ENCODE data around the gene WDR87. TPM values are rescaled to one million over a fixed set of nuclear protein-coding genes. Genes with fewer than 3 reads are reported as not detected.

Gene WDR87
- total RNA-seq, 2 donors from 2014 or later: not detected

GRCh38 chr19:37877147-37877546 is 29.2 kb downstream of the WDR87 start:
- H3K27me3 ChIP-seq (replicated peaks; ENCODE audit: insufficient read depth): no peaks in the 10 kb centered on the region
- no peak for ATAC-seq (ENCODE audit: insufficient number of reproducible peaks, low FRiP score, low read depth)

GRCh38 chr19:37876032-37876431 is 30.4 kb downstream of the WDR87 start:
- no peaks in the 10 kb centered on the region for H3K4me1 ChIP-seq (ENCODE audit: control insufficient read depth in 1 of 2, low read depth in 2 of 2)
- ATAC-seq (ENCODE audit: insufficient number of reproducible peaks, low FRiP score, low read depth) (no peak), DNase-seq (ENCODE audit: low spot score) (no peak)
- H3K4me3 ChIP-seq: no peak overlapping the region
- TF ChIP-seq, protein P1, sequence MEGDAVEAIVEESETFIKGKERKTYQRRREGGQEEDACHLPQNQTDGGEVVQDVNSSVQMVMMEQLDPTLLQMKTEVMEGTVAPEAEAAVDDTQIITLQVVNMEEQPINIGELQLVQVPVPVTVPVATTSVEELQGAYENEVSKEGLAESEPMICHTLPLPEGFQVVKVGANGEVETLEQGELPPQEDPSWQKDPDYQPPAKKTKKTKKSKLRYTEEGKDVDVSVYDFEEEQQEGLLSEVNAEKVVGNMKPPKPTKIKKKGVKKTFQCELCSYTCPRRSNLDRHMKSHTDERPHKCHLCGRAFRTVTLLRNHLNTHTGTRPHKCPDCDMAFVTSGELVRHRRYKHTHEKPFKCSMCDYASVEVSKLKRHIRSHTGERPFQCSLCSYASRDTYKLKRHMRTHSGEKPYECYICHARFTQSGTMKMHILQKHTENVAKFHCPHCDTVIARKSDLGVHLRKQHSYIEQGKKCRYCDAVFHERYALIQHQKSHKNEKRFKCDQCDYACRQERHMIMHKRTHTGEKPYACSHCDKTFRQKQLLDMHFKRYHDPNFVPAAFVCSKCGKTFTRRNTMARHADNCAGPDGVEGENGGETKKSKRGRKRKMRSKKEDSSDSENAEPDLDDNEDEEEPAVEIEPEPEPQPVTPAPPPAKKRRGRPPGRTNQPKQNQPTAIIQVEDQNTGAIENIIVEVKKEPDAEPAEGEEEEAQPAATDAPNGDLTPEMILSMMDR (IDR thresholded peaks at IDR 0.05): no peak
- H3K27me3 ChIP-seq (replicated peaks; ENCODE audit: insufficient read depth): no peaks in the 10 kb centered on the region
- no peak overlapping the region for H3K27ac ChIP-seq
- no peaks in the 10 kb centered on the region for H3K36me3 ChIP-seq
- H3K9me3 ChIP-seq: no peaks in the 10 kb centered on the region

More at GRCh38 chr19:37877147-37877546, 29.2 kb downstream of the WDR87 start:
- H3K4me3 ChIP-seq: no peak overlapping the region
- no peak overlapping the region for H3K27ac ChIP-seq
- no peaks in the 10 kb centered on the region for H3K4me1 ChIP-seq (ENCODE audit: control insufficient read depth in 1 of 2, low read depth in 2 of 2)
- TF ChIP-seq, protein P1 (IDR thresholded peaks at IDR 0.05): no peak
- peaks cover 8% of the 10 kb centered on the region for H3K9me3 ChIP-seq
- no peaks in the 10 kb centered on the region for H3K36me3 ChIP-seq
- no peak for DNase-seq (ENCODE audit: low spot score)

- no peak for DNase-seq (ENCODE audit: low spot score)
- no peaks in the 10 kb centered on the region for H3K36me3 ChIP-seq
- H3K27me3 ChIP-seq (replicated peaks; ENCODE audit: insufficient read depth): no peaks in the 10 kb centered on the region
- H3K4me1 ChIP-seq (ENCODE audit: control insufficient read depth in 1 of 2, low read depth in 2 of 2): no peaks in the 10 kb centered on the region
- H3K4me3 ChIP-seq: no peak overlapping the region
- TF ChIP-seq, protein P1 (IDR thresholded peaks at IDR 0.05): no peak
- no peak overlapping the region for H3K27ac ChIP-seq
- no peaks in the 10 kb centered on the region for H3K9me3 ChIP-seq
- ATAC-seq (ENCODE audit: insufficient number of reproducible peaks, low FRiP score, low read depth): no peak
These were observed 31.6 kb downstream of the WDR87 start for GRCh38 chr19:37874784-37875183.

DNA sequence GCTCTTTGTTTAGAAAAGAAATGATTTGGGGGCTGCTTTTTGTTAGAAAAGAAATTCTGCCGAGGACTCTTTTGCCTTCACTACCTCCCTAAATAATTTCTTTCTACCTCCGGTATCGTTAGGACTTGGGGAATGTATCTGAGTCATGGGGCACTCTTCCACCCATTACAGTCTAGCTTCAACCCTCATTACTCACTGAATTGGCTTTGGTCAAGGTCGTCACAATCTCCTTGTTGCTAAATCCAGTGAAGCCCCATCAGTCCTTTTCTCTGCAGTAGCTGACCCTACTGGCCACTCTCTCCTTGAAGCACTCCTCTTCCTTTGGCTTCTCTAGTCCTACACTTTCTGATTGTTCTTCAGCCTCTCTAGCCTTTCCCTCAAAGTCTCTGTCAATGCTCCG is 34.0 kb downstream of the WDR87 start:
- Histone ChIP-seq H3K27ac (no peak overlapping the region), H3K4me1 (ENCODE audit: control insufficient read depth in 1 of 2, low read depth in 2 of 2) (no peaks in the 10 kb centered on the region), H3K9me3 (no peaks in the 10 kb centered on the region), H3K27me3 (replicated peaks; ENCODE audit: insufficient read depth) (no peaks in the 10 kb centered on the region), H3K4me3 (no peak overlapping the region), H3K36me3 (no peaks in the 10 kb centered on the region)
- no peak for ATAC-seq (ENCODE audit: insufficient number of reproducible peaks, low FRiP score, low read depth)
- no peak for DNase-seq (ENCODE audit: low spot score)
- TF ChIP-seq, protein P1 (IDR thresholded peaks at IDR 0.05): no peak

DNA sequence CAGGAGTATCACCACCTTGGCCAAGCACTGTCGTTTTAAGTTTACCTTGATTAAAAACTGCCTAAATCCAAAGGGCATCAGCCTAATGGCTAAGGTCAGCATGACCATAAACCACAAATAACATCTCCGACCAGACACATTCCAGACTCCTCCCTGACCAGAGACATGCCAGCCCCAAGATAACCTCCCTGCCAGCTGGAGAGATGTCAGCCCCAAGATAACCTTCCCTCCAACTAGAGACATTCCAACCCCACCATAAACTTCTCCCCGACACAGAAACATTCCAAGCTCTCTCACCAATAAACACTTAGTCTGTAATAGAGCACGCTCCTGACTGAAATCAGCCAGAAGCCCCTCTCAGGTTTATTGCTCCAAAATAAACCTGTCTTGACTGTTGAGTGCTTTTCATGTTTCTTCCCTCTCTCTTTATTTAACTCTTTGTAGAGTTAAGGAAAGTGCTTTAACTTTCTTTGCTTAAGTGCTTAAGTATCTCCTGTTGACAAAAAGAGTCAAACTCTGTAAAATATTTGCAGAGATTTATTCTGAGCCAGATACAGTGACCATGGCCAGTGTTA is 36.5 kb downstream of the WDR87 start:
- no peak overlapping the region for H3K4me3 ChIP-seq
- no peak for ATAC-seq (ENCODE audit: insufficient number of reproducible peaks, low FRiP score, low read depth)
- no peak overlapping the region for H3K27ac ChIP-seq
- H3K4me1 ChIP-seq (ENCODE audit: control insufficient read depth in 1 of 2, low read depth in 2 of 2): no peaks in the 10 kb centered on the region
- no peak for DNase-seq (ENCODE audit: low spot score)
- H3K36me3 ChIP-seq: no peaks in the 10 kb centered on the region
- TF ChIP-seq, protein P1 (IDR thresholded peaks at IDR 0.05): no peak
- H3K27me3 ChIP-seq (replicated peaks; ENCODE audit: insufficient read depth): no peaks in the 10 kb centered on the region
- no peaks in the 10 kb centered on the region for H3K9me3 ChIP-seq

Measured in thoracic aorta (tissue), 2 donors.